ENCODE data around the gene PLSCR5.
A peak's percentile ranks its signal among the peaks of the same experiment; 100 is the strongest.

GRCh38 chr3:146640955-146641867 is 36.1 kb upstream of the PLSCR5 start:
- TF ChIP-seq CTCF (IDR thresholded peaks at IDR 0.05): peak; percentile 44 to 46 (median 46)
- no peak for TF ChIP-seq POLR2A (IDR thresholded peaks at IDR 0.05)
